Skeletal muscle cell (primary cell): ENCODE results near the gene PTPRD.

Experiments
- DNase-seq: peaks from one replicate; pipeline ENCODE4 v3.0.0-alpha.2; 2010; ENCODE audit warnings: low read depth
- H3K4me3 ChIP-seq: 2 replicates; pipeline ENCODE4 v1.5.1; 2011; ENCODE audit warnings: low read depth, mild to moderate bottlenecking, control low read depth, low read length, moderate library complexity

The PTPRD gene

GRCh38 chr9:10008101-10008799 lies 604.6 kb downstream of the PTPRD start:
- no peak for DNase-seq
- no peak overlapping the region for H3K4me3 ChIP-seq

DNA sequence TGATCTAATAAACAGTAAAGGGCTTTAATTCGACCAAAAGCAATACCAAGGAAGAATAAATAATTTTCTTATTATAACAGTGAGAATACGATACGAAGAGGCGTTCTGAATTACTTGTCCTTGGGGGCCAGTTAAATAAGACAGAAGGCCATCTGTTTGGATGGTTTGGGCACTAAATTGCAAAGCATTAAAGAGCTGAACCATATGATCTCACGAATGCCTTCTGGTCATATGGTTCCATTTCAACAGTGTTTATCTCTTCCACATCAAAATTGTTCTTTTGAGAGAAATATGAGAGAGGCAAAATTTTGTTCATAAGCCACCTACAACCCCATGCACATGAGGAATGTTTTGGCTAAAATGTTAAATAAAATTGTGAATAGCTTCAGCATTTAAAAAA lies 605.4 kb downstream of the PTPRD start:
- DNase-seq, result no peak

DNA sequence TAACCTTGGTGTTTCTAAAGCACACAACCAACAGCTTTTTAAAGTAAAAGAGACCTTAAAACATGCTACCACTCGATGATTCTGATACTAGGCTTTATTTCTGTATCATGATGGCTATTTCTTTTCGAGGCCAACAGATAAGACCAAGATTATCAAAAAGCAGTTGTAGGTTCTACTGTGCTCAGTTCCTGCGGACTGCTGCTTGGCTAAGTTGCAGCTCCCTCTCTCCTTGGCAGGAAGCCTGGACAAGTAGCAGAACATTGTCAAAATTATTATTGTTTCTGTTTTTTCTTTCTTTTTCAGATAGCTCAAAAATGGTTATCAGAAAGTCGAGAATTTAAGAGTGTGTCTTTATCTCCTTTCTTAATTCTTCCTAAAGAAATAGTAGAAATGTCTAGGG lies 607.6 kb downstream of the PTPRD start:
- no peak overlapping the region for H3K4me3 ChIP-seq
- DNase-seq, result no peak

More for the DNA sequence above, 605.4 kb downstream of the PTPRD start:
- no peak overlapping the region for H3K4me3 ChIP-seq

GRCh38 chr9:10003047-10003446 lies 609.8 kb downstream of the PTPRD start:
- DNase-seq, result no peak

GRCh38 chr9:10000669-10001068 lies 612.1 kb downstream of the PTPRD start:
- DNase-seq, result no peak
- no peak overlapping the region for H3K4me3 ChIP-seq

More at GRCh38 chr9:10003047-10003446, 609.8 kb downstream of the PTPRD start:
- no peak overlapping the region for H3K4me3 ChIP-seq

GRCh38 chr9:9998491-9999287 lies 614.1 kb downstream of the PTPRD start:
- no peak for DNase-seq
- H3K4me3 ChIP-seq, result no peak overlapping the region

GRCh38 chr9:9997585-9997984 lies 615.2 kb downstream of the PTPRD start:
- no peak overlapping the region for H3K4me3 ChIP-seq
- no peak for DNase-seq

- no peak overlapping the region for H3K4me3 ChIP-seq
- DNase-seq, result no peak
These were observed 616.5 kb downstream of the PTPRD start for GRCh38 chr9:9996259-9996658.

DNA sequence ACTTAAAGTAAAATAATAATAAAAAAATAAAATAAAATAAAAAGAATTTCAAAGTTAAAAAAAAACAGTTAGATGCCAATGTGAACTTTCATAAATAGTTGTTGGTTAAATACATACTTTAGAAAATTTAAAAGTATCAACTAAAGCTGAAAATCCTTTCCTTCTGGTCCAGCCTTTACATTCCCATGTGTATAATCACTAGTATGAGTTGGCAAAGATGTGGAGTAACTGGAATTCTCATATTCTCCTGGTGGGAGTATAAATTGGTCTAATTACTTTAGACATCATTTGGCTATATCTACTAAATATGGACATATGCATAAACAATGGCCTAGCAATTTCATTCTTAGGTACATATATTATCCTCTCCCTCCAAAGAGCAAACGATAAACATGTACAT lies 619.9 kb downstream of the PTPRD start:
- no peak overlapping the region for H3K4me3 ChIP-seq
- DNase-seq, result no peak

DNA sequence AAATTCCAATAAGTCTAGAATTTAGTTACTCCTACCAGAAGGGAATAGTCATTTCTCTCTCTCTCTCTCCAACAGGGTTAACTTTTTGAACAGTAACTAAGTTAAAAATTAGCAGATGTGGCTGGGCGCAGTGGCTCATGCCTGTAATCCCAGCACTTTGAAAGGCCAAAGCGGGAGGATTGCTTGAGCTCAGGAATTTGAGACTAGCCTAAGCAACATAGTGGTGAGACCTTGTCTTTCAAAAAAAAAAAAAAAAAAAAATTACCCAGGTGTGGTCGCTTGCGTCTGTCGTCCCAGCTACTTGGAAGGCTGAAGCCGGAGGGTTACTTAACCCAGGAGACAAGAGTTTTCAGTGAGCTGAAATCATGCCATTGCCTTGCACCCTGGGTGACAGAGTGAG lies 639.7 kb downstream of the PTPRD start:
- DNase-seq, result no peak
- no peak overlapping the region for H3K4me3 ChIP-seq

DNA sequence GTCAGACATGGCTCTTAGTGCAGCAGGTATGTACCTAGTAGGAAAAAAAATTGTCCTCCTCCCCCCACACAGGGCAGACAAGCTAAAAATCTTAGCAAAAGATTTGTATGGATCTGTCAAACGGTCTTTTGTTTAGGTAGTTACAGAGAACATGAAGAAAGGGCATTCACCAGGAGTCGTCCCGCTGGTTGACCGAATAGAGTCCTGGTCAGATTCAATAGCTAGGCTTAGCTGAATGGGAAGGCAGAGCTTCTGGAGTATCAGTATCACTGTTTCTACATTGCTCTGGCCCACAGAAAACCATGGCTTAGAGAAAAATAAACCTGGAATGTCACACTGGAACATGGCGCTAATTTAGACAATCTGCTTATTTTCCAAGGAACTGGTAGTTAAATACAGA lies 642.3 kb downstream of the PTPRD start:
- no peak overlapping the region for H3K4me3 ChIP-seq
- no peak for DNase-seq

DNA sequence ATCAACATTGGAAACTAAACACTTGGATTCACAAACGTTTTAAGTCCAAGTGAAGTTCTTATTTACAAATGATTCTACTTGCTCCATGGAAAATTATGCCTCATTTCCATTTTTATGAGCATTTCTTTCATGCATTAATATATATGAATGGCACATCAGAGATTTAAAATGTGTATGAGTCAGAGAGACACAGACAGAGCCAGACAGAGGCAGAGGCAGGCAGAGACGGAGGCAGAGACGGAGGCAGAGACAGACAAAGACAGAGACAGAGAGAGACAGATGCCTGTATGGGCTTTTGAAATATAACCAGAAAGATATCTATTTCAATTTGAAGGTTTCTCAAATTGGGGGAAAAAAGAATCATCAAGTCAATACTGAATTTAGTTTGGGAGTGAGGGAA lies 649.0 kb downstream of the PTPRD start:
- no peak overlapping the region for H3K4me3 ChIP-seq
- no peak for DNase-seq

- H3K4me3 ChIP-seq, result no peak overlapping the region
- DNase-seq, result no peak
These were observed 650.9 kb downstream of the PTPRD start for GRCh38 chr9:9961934-9962333.

DNA sequence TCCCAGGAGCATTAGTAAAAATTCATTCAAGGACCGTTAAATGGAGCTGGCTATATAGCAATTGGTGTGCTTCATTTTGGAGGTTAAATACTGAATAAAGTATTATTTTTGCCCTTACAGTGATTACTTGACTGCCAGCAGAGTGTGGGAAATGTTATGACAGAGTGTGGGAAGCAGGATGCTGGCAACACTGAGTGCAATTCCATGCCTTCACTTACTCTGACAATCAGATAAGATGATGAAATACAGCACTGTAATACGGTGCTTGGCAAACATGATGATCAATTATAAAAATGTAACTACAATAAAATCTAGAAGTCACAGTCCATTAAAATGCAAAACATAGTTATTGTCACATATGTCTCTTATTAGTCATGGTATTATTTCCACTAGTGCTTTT lies 651.3 kb downstream of the PTPRD start:
- DNase-seq, result no peak
- H3K4me3 ChIP-seq, result no peak overlapping the region

DNA sequence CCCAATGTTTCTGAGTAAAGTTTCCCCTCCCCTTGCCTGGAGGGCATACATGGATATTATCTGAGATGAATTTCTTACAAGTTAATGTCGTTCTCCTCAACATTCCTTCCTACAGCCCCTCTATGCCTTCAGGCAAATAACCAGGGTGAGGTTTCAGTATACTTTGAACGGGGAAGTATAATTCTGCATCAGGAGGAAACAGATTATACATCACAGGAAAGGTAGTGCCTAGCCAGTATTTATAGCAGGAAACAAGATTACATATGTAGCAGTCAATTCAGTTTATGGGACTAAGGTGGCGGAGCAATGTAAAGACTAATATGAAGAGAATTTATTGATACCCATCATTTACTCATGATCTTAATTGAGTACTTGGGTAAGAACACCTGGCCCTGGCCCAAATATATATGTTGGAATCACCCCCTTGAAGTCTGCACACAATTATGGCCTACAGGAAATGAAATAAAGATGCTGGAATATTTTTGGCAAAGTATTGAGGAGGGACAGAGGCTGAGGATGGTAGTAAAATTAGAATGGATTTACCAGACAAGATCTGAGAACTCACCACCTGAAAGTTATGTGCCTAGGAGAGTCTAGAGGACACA lies 661.1 kb downstream of the PTPRD start:
- no peak for DNase-seq
- H3K4me3 ChIP-seq, result no peak overlapping the region

GRCh38 chr9:9950813-9951212 lies 662.0 kb downstream of the PTPRD start:
- DNase-seq, result peak; percentile 1
- H3K4me3 ChIP-seq, result no peak overlapping the region

GRCh38 chr9:9949978-9950377 lies 662.8 kb downstream of the PTPRD start:
- no peak overlapping the region for H3K4me3 ChIP-seq
- DNase-seq, result no peak

DNA sequence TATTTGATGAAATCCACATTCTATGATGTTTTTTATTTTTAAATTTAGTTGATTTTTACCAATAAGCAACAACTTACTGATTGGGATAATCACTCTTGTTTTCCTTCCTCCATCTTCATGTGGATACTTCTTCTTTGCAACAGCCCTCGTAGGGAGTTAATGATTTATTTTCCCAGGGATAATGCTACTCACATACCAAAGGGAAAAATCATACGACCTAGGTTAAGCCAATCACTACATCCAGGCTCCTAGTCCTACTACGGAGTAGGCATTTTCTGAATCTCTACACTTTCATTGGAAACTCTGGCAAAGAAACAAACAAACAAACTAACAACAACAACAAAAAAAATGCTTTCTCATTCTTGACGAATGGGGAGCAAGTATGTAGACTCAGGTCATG lies 663.4 kb downstream of the PTPRD start:
- no peak for DNase-seq
- no peak overlapping the region for H3K4me3 ChIP-seq

- no peak overlapping the region for H3K4me3 ChIP-seq
- DNase-seq, result no peak
These were observed 666.8 kb downstream of the PTPRD start for GRCh38 chr9:9945966-9946365.

DNA sequence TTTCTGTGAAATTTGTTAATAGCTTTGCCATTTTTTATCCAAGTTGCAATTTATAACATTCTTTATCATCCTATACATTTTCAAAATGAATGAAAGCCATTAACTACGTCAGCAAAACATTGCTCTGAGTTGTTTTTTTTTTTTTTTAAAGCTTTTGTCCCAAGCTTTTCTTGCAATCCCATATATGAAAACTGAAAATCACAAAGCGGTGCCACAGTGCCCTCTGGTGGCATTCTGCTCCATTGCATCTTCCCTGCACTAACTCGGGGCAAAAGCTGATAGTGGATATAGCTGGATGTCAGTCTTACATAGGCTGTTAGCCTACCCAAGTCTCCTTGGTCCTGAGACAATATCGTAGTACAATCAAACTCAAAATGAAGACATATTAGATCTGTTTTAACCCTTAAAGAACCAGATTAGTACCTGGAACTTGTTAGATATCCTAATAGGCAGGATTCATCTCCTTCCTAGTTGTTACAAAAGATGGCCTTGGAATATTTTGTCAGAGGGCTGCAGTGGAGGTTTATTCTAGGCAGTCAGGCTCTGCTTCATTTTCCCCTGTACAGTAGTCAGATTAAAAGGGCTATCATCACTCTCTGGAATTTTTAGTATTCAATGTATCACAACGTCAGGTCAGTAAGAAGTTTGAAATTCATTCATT lies 669.9 kb downstream of the PTPRD start:
- DNase-seq, result no peak
- no peak overlapping the region for H3K4me3 ChIP-seq
